ENCODE measurements around the gene DNLZ.
"Not testable (repeated sequence)": the region's sequence is repeated elsewhere in the genome, so short reads cannot be mapped to it uniquely, and the experiment has no call there.

DNLZ gene

GRCh38 chr9:136328622-136329041 lies 34.9 kb downstream of the DNLZ start:
- DNase-seq: peak; percentile 29

GRCh38 chr9:136328011-136328621 lies 35.4 kb downstream of the DNLZ start:
- DNase-seq: no peak

- peak; percentile 58 for DNase-seq
Observed at GRCh38 chr9:136327304-136327974, 36.1 kb downstream of the DNLZ start, which contains the start of gene GPSM1. GPSM1 (plus strand) TSS chr9:136327539; CDS start chr9:136327696, 157 bp downstream.

- DNase-seq: no peak
Observed at GRCh38 chr9:136326761-136327303, 36.7 kb downstream of the DNLZ start.

GRCh38 chr9:136326061-136326760 lies 37.3 kb downstream of the DNLZ start:
- DNase-seq: peak; percentile 76

DNA sequence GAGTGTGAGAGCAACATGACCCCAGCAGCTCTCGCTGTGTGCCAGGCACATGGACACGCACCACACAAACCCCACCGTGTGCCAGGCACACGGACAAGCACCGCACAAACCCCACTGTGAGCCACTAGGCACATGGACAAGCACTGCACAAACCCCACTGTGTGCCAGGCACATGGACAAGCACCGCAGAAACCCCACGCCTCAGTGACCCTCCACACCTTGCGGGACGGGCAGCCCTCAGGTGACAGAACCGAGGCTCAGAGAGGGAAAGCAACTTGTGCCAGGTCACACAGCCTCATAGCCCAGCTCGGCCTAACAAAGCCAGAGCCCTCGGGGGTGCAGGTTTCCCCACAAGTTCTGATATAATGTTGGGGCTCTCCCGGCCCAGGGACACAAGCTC lies 38.2 kb downstream of the DNLZ start:
- DNase-seq: no peak

GRCh38 chr9:136324501-136325300 lies 38.8 kb downstream of the DNLZ start:
- DNase-seq: no peak

GRCh38 chr9:136323371-136323789 lies 40.2 kb downstream of the DNLZ start:
- DNase-seq: no peak

- no peak for DNase-seq
Observed at GRCh38 chr9:136322756-136323330, 40.7 kb downstream of the DNLZ start.

GRCh38 chr9:136321561-136321960 lies 42.0 kb downstream of the DNLZ start:
- DNase-seq: no peak

GRCh38 chr9:136320972-136321371 lies 42.6 kb downstream of the DNLZ start:
- DNase-seq: not testable (repeated sequence)

- DNase-seq: not testable (repeated sequence)
Observed at GRCh38 chr9:136319955-136320354, 43.6 kb downstream of the DNLZ start.

DNA sequence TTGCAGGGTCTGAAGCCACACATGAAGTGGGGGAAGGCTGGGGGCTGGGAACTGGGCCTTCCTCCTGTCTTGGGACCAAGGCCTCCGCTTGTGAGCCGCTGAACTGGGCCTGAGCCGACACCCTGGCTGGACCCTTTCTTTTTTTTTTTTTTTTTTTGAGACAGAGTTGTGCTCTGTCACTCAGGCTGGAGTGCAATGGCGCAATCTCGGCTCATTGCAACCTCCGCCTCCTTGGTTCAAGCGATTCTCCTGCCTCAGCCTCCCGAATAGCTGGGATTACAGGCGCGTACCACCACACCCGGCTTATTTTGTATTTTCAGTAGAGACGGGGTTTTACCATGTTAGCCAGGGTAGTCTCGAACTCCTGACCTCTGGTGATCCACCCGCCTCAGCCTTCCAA lies 44.3 kb downstream of the DNLZ start:
- DNase-seq: not testable (repeated sequence)

GRCh38 chr9:136318776-136319241 lies 44.7 kb downstream of the DNLZ start:
- DNase-seq: no peak

DNA sequence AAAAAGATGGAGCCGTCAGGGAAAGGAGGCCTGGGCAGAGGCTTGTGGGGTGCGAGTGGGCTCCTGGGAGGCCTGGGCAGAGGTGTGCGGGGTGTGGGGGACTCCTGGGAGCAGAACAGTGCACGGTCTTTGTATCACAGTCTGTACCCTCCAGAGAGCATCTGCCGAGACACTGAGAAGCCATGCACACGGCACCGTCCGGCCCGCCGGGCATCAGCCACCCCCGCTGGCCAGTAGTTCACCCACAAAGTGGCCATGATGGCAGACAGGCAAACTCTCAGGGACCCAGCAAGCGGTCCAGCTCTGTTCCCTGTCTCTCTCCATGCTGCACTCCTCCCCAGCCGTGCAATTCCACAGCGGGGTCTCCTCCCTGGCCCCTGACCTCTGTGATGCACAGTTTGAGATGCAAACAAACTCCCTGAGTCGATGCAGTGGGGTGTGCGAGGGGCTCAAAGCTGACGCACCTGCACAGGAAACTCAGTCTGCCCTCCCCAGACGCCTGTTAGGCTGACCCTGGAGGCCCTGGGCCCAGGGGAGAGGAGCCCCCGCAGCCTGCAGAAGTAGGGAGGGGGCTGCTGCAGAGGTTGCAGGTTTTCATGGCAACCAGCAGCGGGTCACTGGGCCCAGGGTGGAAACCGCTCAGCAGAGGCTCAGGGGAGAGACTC lies 45.3 kb downstream of the DNLZ start:
- DNase-seq: no peak

GRCh38 chr9:136317695-136318094 lies 45.8 kb downstream of the DNLZ start:
- DNase-seq: no peak

- no peak for DNase-seq
Observed at GRCh38 chr9:136316896-136317676, 46.5 kb downstream of the DNLZ start.

- DNase-seq: no peak
Observed at GRCh38 chr9:136316271-136316751, 47.2 kb downstream of the DNLZ start.

GRCh38 chr9:136314944-136315343 lies 48.6 kb downstream of the DNLZ start:
- no peak for DNase-seq

GRCh38 chr9:136314056-136314416 lies 49.5 kb downstream of the DNLZ start:
- no peak for DNase-seq
